OCI-LY1 (cell line): Measurements from ENCODE around the gene ACSL6.

Experiments
- H2AFZ ChIP-seq: fragments of 200-600 bp; sonication (generic), shearing (Covaris generic); 2 replicates; pipeline ENCODE4 v1.6.0; 2014; ENCODE audit warnings: antibody characterized with exemption, mild to moderate bottlenecking, low read length
- H3F3A ChIP-seq: fragments of 200-600 bp; sonication (generic), shearing (Covaris generic); 2 replicates; pipeline ENCODE4 v1.6.0; 2014; ENCODE audit warnings: mild to moderate bottlenecking, antibody characterized with exemption, low read length, moderate library complexity; ENCODE audit not compliant: insufficient read depth
- H3K27ac ChIP-seq: fragments of 200-600 bp; sonication (generic); 2 replicates; pipeline ENCODE4 v1.5.1; 2014; ENCODE audit warnings: low read length, mixed run types, mild to moderate bottlenecking, low read depth; ENCODE audit not compliant: poor library complexity, severe bottlenecking
- H3K27me3 ChIP-seq: fragments of 200-600 bp; sonication (generic); 2 replicates; pipeline ENCODE4 v1.6.0; 2014; ENCODE audit warnings: antibody characterized with exemption, mild to moderate bottlenecking, low read length, moderate library complexity; ENCODE audit not compliant: insufficient read depth
- H3K36me3 ChIP-seq: fragments of 200-600 bp; sonication (generic); 2 replicates; pipeline ENCODE4 v1.6.1; 2014; ENCODE audit warnings: mild to moderate bottlenecking, antibody characterized with exemption, low read length, moderate library complexity, mixed read lengths; ENCODE audit not compliant: insufficient read depth
- H3K4me1 ChIP-seq: fragments of 200-600 bp; sonication (generic); 2 replicates; pipeline ENCODE4 v1.5.1; 2014; ENCODE audit warnings: mild to moderate bottlenecking, low read length, moderate library complexity; ENCODE audit not compliant: insufficient read depth, severe bottlenecking
- H3K4me2 ChIP-seq: fragments of 200-600 bp; sonication (generic), shearing (Covaris generic); 2 replicates; pipeline ENCODE4 v1.6.1; 2014; ENCODE audit warnings: low read length
- H3K4me3 ChIP-seq: fragments of 200-600 bp; sonication (generic); 2 replicates; pipeline ENCODE4 v1.5.1; 2014; ENCODE audit warnings: low read length, low read depth, mild to moderate bottlenecking, mixed read lengths; ENCODE audit not compliant: poor library complexity, severe bottlenecking
- H3K79me2 ChIP-seq: fragments of 200-600 bp; shearing (Covaris generic); 2 replicates; pipeline ENCODE4 v1.6.1; 2016; ENCODE audit warnings: mixed run types, low read length, mixed read lengths; ENCODE audit not compliant: insufficient read depth
- H3K9ac ChIP-seq: fragments of 200-600 bp; sonication (generic), shearing (Covaris generic); 2 replicates; pipeline ENCODE4 v1.6.1; 2014; ENCODE audit warnings: mild to moderate bottlenecking, low read length, mixed read lengths
- H3K9me2 ChIP-seq: fragments of 200-600 bp; sonication (generic), shearing (Covaris generic); 2 replicates; pipeline ENCODE4 v1.6.1; 2014; ENCODE audit warnings: low read depth, mild to moderate bottlenecking, low read length, mixed read lengths
- H3K9me3 ChIP-seq: fragments of 200-600 bp; shearing (Covaris generic); 2 replicates; pipeline ENCODE4 v1.6.1; 2014; ENCODE audit warnings: low read length, mixed read lengths
- H4K20me1 ChIP-seq: fragments of 200-600 bp; sonication (generic), shearing (Covaris generic); 2 replicates; pipeline ENCODE4 v1.6.0; 2016; ENCODE audit warnings: mild to moderate bottlenecking, low read length; ENCODE audit not compliant: insufficient read depth
- EZH2 ChIP-seq: fragments of 200-600 bp; sonication (generic), shearing (Covaris generic); IDR thresholded peaks from 2 replicates; pipeline ENCODE4 v1.8.0; 2017; ENCODE audit warnings: borderline replicate concordance, mixed run types, mild to moderate bottlenecking, antibody characterized with exemption, low read length, moderate library complexity, mixed read lengths
- TF ChIP-seq, protein P1 (sequence below): fragments of 200-600 bp; sonication (generic), shearing (Covaris generic); IDR thresholded peaks from 2 replicates; pipeline ENCODE4 v1.5.1; 2017; ENCODE audit warnings: mild to moderate bottlenecking, antibody characterized with exemption, low read length, moderate library complexity, mixed read lengths

Gene ACSL6

DNA sequence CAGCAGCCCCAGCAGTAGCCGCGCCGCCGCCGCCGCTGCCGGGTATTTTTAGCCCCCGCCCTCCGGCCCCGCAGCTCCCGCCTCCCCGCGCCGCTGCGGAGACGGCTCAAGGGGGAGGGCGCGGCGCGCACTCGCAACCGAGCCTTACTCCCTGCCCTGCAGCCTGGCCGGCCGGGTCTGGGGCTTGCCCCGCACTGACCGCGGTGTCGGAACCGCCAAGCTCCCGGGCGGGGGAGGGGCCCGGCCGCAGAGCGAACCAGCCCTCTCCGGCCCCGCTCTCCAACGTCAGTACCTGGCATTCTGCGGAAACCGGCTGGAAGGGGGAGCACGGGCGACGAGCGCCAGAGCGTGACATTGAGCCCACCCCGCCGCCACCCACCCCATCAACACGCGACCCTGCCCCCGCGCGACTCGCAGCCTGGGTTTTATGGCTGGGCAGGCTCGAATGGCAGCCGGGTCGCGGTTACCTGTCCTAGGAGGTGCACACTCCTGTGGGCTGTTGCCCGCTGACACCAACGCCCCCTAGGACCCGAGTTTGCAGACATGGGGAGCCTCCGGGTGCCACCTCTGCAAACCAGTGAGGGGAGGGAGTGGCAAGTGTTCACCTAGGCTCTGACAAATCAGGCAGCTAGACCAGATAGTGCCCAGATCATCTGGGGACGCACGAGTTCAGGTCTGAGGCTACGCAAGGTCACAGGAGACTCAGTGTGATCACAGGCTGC lies at the start of gene ACSL6:
Gene ACSL6, minus strand, starts transcription at position 37 of the 722 bp plus-strand sequence. CDS start 105 bp downstream, outside the sequence.
- Histone ChIP-seq H3K9me3 (no peaks in the 10 kb centered on the region), H3K79me2 (no peaks in the 10 kb centered on the region), H3K36me3 (no peaks in the 10 kb centered on the region), H3K4me2 (peak within 1 kb of the TSS; percentile 74), H3K4me3 (peak within 1 kb of the TSS; percentile 60), H3K9me2 (no peaks in the 10 kb centered on the region), H3F3A (no peaks in the 10 kb centered on the region), H3K9ac (no peak within 1 kb of the TSS), H3K27me3 (0 out of 2 replicates have a peak, but pooled peaks cover 4% of the 10 kb centered on the region), H2AFZ (no peak within 1 kb of the TSS), H4K20me1 (no peaks in the 10 kb centered on the region), H3K27ac (no peak within 1 kb of the TSS), H3K4me1 (no peaks in the 10 kb centered on the region)
- TF ChIP-seq EZH2: no peak
- TF ChIP-seq, protein P1, sequence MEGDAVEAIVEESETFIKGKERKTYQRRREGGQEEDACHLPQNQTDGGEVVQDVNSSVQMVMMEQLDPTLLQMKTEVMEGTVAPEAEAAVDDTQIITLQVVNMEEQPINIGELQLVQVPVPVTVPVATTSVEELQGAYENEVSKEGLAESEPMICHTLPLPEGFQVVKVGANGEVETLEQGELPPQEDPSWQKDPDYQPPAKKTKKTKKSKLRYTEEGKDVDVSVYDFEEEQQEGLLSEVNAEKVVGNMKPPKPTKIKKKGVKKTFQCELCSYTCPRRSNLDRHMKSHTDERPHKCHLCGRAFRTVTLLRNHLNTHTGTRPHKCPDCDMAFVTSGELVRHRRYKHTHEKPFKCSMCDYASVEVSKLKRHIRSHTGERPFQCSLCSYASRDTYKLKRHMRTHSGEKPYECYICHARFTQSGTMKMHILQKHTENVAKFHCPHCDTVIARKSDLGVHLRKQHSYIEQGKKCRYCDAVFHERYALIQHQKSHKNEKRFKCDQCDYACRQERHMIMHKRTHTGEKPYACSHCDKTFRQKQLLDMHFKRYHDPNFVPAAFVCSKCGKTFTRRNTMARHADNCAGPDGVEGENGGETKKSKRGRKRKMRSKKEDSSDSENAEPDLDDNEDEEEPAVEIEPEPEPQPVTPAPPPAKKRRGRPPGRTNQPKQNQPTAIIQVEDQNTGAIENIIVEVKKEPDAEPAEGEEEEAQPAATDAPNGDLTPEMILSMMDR: no peak; the same call in 1 of the 2 replicates

GRCh38 chr5:132060501-132061161 lies 49.2 kb upstream of the ACSL6 start, which contains the start of gene IL3:
Gene IL3, plus strand, starts transcription at chr5:132060655. Its CDS starts 52 bp downstream, at chr5:132060707.
- Histone ChIP-seq H3K9ac (no peak within 1 kb of the TSS), H3K36me3 (no peaks in the 10 kb centered on the region), H3K27ac (no peak within 1 kb of the TSS), H3F3A (no peaks in the 10 kb centered on the region), H4K20me1 (no peaks in the 10 kb centered on the region), H3K79me2 (no peaks in the 10 kb centered on the region), H3K4me1 (no peaks in the 10 kb centered on the region), H3K9me3 (no peaks in the 10 kb centered on the region), H3K4me2 (no peak within 1 kb of the TSS), H2AFZ (no peak within 1 kb of the TSS), H3K4me3 (no peak within 1 kb of the TSS), H3K27me3 (no peaks in the 10 kb centered on the region), H3K9me2 (no peaks in the 10 kb centered on the region)
- TF ChIP-seq, protein P1: no peak
- TF ChIP-seq EZH2: no peak

DNA sequence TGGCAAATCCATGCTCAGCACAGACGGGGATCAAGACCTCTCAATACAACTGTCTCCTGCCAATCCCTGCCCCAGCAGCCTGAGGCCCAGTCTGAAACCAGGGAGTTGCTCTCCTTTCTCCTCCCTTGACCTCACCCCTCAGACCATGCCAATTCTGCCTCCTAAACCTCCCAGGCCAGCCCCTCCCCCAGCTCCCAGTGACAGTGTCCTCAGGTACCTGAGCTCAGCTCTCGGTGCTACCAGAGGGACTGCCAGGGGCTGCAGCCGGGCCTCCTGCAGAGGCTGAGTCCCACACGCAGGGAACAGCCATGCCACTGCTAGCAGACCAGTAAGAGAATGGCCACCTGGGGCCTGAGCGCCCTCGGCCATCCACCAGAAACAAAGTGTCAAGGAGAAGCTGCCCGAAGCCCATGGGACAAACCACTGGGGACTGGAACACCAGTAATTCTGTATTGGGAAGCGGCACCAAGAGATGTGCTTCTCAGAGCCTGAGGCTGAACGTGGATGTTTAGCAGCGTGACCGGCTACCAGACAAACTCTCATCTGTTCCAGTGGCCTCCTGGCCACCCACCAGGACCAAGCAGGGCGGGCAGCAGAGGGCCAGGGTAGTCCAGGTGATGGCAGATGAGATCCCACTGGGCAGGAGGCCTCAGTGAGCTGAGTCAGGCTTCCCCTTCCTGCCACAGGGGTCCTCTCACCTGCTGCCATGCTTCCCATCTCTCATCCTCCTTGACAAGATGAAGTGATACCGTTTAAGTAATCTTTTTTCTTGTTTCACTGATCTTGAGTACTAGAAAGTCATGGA lies 48.4 kb upstream of the ACSL6 start:
- H3K4me3 ChIP-seq: no peak overlapping the region
- H3K9ac ChIP-seq: no peak overlapping the region
- H3K9me3 ChIP-seq: no peaks in the 10 kb centered on the region
- H3K27me3 ChIP-seq: no peaks in the 10 kb centered on the region
- no peaks in the 10 kb centered on the region for H3F3A ChIP-seq
- TF ChIP-seq, protein P1: no peak
- no peak for TF ChIP-seq EZH2
- H3K36me3 ChIP-seq: no peaks in the 10 kb centered on the region
- no peak overlapping the region for H2AFZ ChIP-seq
- no peak overlapping the region for H3K4me2 ChIP-seq
- no peaks in the 10 kb centered on the region for H3K9me2 ChIP-seq
- no peaks in the 10 kb centered on the region for H4K20me1 ChIP-seq
- no peaks in the 10 kb centered on the region for H3K79me2 ChIP-seq
- no peak overlapping the region for H3K27ac ChIP-seq
- H3K4me1 ChIP-seq: no peaks in the 10 kb centered on the region
